Motor neuron (in vitro differentiated cells): ENCODE measurements around the gene ZYX. TPM values are rescaled to one million over a fixed set of nuclear protein-coding genes. Genes with fewer than 3 reads are reported as not detected.
"Not testable (repeated sequence)": the region's sequence is repeated elsewhere in the genome, so short reads cannot be mapped to it uniquely, and the experiment has no call there.

ENCODE experiments used
- ATAC-seq, 8 experiments: fragments of 200-7000 bp; cut with Tn5 transposase; replicated peaks in 6 of 8; 2 replicates each; pipeline ENCODE4 v1.8.0; 2021; ENCODE audit warnings: mild to moderate bottlenecking in 8 of 8, moderate library complexity in 8 of 8
- H3K27ac ChIP-seq, 2 donors: fragments of 250-450 bp; sonication (Bioruptor Pico); 2 replicates each; pipeline ENCODE4 v1.9.0; 2021; ENCODE audit warnings: antibody characterized with exemption in 2 of 2, mild to moderate bottlenecking in 2 of 2, moderate library complexity in 1 of 2
- H3K4me1 ChIP-seq, 2 donors: fragments of 250-450 bp; sonication (Bioruptor Pico); replicated peaks in 1 of 2; 2 replicates each; pipeline ENCODE4 v1.6.1; 2021; ENCODE audit warnings: antibody characterized with exemption in 2 of 2, mild to moderate bottlenecking in 2 of 2, moderate library complexity in 1 of 2
- H3K4me3 ChIP-seq, 5 donors: fragments of 250-450 bp; sonication (Bioruptor Pico); 2 replicates each; pipeline ENCODE4 v1.9.0; 2021; ENCODE audit warnings: antibody characterized with exemption in 5 of 5, mild to moderate bottlenecking in 5 of 5, moderate library complexity in 4 of 5
- WGBS, 10 experiments: fragments of 450-650 bp; shearing (Covaris generic); methylation state at CpG; one replicate each; pipeline ENCODE4 v1.0.0; 2022; 5-methylcytosine and 5-hydroxymethylcytosine counted together
- in situ Hi-C, 9 experiments: fragments of 400-800 bp; cut with MboI; loops; one replicate each; pipeline ENCODE4 v1.15.0; 2021; ENCODE audit warnings: low sequenced_read_pairs in 9 of 9, low pct_unique_long_range_greater_than_20kb in 2 of 9; ENCODE audit not compliant: unreplicated experiment in 9 of 9
- total RNA-seq, 8 experiments: library from RNA; unstranded; fragments of 300-600 nt; gene quantifications; 2 replicates each; pipeline versions ENCODE4 v1.2.3 to v1.2.4, GENCODE V29; 2022

Gene ZYX
- total RNA-seq, 8 experiments from 2014 or later: 15.5 to 110 (median 49.1) TPM

GRCh38 chr7:143419880-143420279 is 38.7 kb downstream of the ZYX start:
- WGBS, 10 experiments: 57 to 100% (median 84%) methylated on average over 3 to 4 of the region's 4 CpGs
- ATAC-seq: no peak
- in situ Hi-C loops: loop anchor here in 2 of 9 experiments (25.0 kb wide), 1 partner anchor 183 kb away; no protein-coding TSS in a partner anchor

GRCh38 chr7:143420624-143421023 is 39.5 kb downstream of the ZYX start:
- peaks cover 0 to 14% of the 10 kb centered on the region in 2 donors for H3K4me1 ChIP-seq
- in situ Hi-C loops: loop anchor here in 2 of 9 experiments (25.0 kb wide), 1 partner anchor 183 kb away; no protein-coding TSS in a partner anchor
- not testable (repeated sequence) for H3K4me3 ChIP-seq, ATAC-seq, H3K27ac ChIP-seq
- WGBS, 10 experiments: 33 to 100% (median 71%) methylated on average over 1 to 2 of the region's 3 CpGs; no CpG with 5 or more reads in 3 of the 10 experiments

More at GRCh38 chr7:143419880-143420279, 38.7 kb downstream of the ZYX start:
- peaks cover 0 to 17% of the 10 kb centered on the region in 2 donors for H3K4me1 ChIP-seq
- H3K27ac ChIP-seq: no peak overlapping the region
- no peak overlapping the region for H3K4me3 ChIP-seq

- WGBS, 10 experiments: 40 to 100% (median 86%) methylated on average over 1 to 2 of the region's 3 CpGs; no CpG with 5 or more reads in 4 of the 10 experiments
- Histone ChIP-seq H3K4me1 (no peaks in the 10 kb centered on the region), H3K4me3 (no peak overlapping the region), H3K27ac (no peak overlapping the region)
- ATAC-seq: no peak
- in situ Hi-C loops: loop anchor here in 2 of 9 experiments (25.0 kb wide), 1 partner anchor 185 kb away; no protein-coding TSS in a partner anchor
These were observed 40.9 kb downstream of the ZYX start for GRCh38 chr7:143422033-143422432.

- H3K27ac ChIP-seq, H3K4me3 ChIP-seq, H3K4me1 ChIP-seq, ATAC-seq: not testable (repeated sequence)
- 100% methylated on average over 2 of the region's 34 CpGs; no CpG with 5 or more reads in 9 of the 10 experiments for WGBS, 10 experiments
- in situ Hi-C loops: loop anchor here in 2 of 9 experiments (25.0 kb wide), 1 partner anchor 187 kb away; no protein-coding TSS in a partner anchor
These were observed 43.3 kb downstream of the ZYX start for GRCh38 chr7:143424476-143424875.

- in situ Hi-C loops: loop anchor here in 1 of 9 experiments (25.0 kb wide), 1 partner anchor 414 kb away; no protein-coding TSS in a partner anchor
- ATAC-seq: peak in 2 of 8 experiments; percentile 22 to 59
- Histone ChIP-seq H3K4me1 (no peaks in the 10 kb centered on the region), H3K4me3 (no peak overlapping the region), H3K27ac (no peak overlapping the region)
- 40 to 100% (median 95%) methylated on average over 1 to 2 of the region's 2 CpGs; no CpG with 5 or more reads in 2 of the 10 experiments for WGBS, 10 experiments
These were observed 45.5 kb downstream of the ZYX start for GRCh38 chr7:143426479-143427142.

- in situ Hi-C loops: loop anchor here in 1 of 9 experiments (25.0 kb wide), 1 partner anchor 418 kb away; no protein-coding TSS in a partner anchor
- ATAC-seq: no peak
- 21 to 100% (median 84%) methylated on average over 1 to 8 of the region's 10 CpGs; no CpG with 5 or more reads in 1 of the 10 experiments for WGBS, 10 experiments
- no peak overlapping the region for H3K4me3 ChIP-seq
- H3K4me1 ChIP-seq: no peaks in the 10 kb centered on the region
- H3K27ac ChIP-seq: no peak overlapping the region
These were observed 48.9 kb downstream of the ZYX start for GRCh38 chr7:143429770-143430698.

- ATAC-seq: no peak
- Histone ChIP-seq H3K4me3 (no peak overlapping the region), H3K27ac (no peak overlapping the region), H3K4me1 (peaks cover under 1 to 6% of the 10 kb centered on the region in 2 donors)
- in situ Hi-C loops: loop anchor here in 1 of 9 experiments (25.0 kb wide), 1 partner anchor 419 kb away; no protein-coding TSS in a partner anchor
- whole genome bisulfite sequencing, 10 experiments: 71 to 100% (median 93%) methylated on average over 1 to 2 of the region's 2 CpGs; no CpG with 5 or more reads in 1 of the 10 experiments
These were observed 50.0 kb downstream of the ZYX start for GRCh38 chr7:143431109-143431508.

- in situ Hi-C loops: loop anchor here in 1 of 9 experiments (25.0 kb wide), 1 partner anchor 421 kb away; no protein-coding TSS in a partner anchor
- H3K4me3 ChIP-seq: no peak overlapping the region
- no peak overlapping the region for H3K27ac ChIP-seq
- no peak for ATAC-seq
- peaks cover 11 to 17% of the 10 kb centered on the region in 2 donors for H3K4me1 ChIP-seq
- 60 to 100% (median 81%) methylated on average over 1 to 4 of the region's 4 CpGs; no CpG with 5 or more reads in 1 of the 10 experiments for WGBS, 10 experiments
These were observed 52.6 kb downstream of the ZYX start for GRCh38 chr7:143433759-143434158.

GRCh38 chr7:143434660-143435059 is 53.5 kb downstream of the ZYX start:
- Histone ChIP-seq H3K27ac (no peak overlapping the region), H3K4me1 (peaks cover 11 to 17% of the 10 kb centered on the region in 2 donors), H3K4me3 (no peak overlapping the region)
- WGBS, 10 experiments: 18 to 100% (median 90%) methylated on average over 1 to 8 of the region's 9 CpGs; no CpG with 5 or more reads in 3 of the 10 experiments
- ATAC-seq: peak in 3 of 8 experiments; percentile 27 to 59 (median 45)
- in situ Hi-C loops: loop anchor here in 1 of 9 experiments (25.0 kb wide), 1 partner anchor 422 kb away; no protein-coding TSS in a partner anchor

- 56 to 100% (median 85%) methylated on average over 1 to 2 of the region's 2 CpGs; no CpG with 5 or more reads in 4 of the 10 experiments for WGBS, 10 experiments
- in situ Hi-C loops: loop anchor here in 1 of 9 experiments (25.0 kb wide), 1 partner anchor 423 kb away; no protein-coding TSS in a partner anchor
- no peak for ATAC-seq
- Histone ChIP-seq H3K4me1 (peaks cover 11 to 17% of the 10 kb centered on the region in 2 donors), H3K4me3 (no peak overlapping the region), H3K27ac (no peak overlapping the region)
These were observed 54.1 kb downstream of the ZYX start for GRCh38 chr7:143435266-143435665.

GRCh38 chr7:143436325-143436946 is 55.3 kb downstream of the ZYX start:
- ATAC-seq: peak; percentile 50 to 87 (median 82)
- WGBS, 10 experiments: 0 to 40% (median 0%) methylated on average over 1 to 3 of the region's 3 CpGs; no CpG with 5 or more reads in 3 of the 10 experiments
- in situ Hi-C loops: loop anchor here in 1 of 9 experiments (25.0 kb wide), 1 partner anchor 424 kb away; no protein-coding TSS in a partner anchor
- Histone ChIP-seq H3K4me3 (no peak overlapping the region), H3K27ac (peak overlapping the region in 1 of 2 donors; percentile 58), H3K4me1 (peaks cover 11 to 17% of the 10 kb centered on the region in 2 donors)

- WGBS, 10 experiments: 20 to 100% (median 76%) methylated on average over 1 to 4 of the region's 4 CpGs; no CpG with 5 or more reads in 4 of the 10 experiments
These were observed 56.4 kb downstream of the ZYX start for GRCh38 chr7:143437578-143437977.

More at GRCh38 chr7:143437578-143437977, 56.4 kb downstream of the ZYX start:
- in situ Hi-C loops: loop anchor here in 1 of 9 experiments (25.0 kb wide), 1 partner anchor 425 kb away; no protein-coding TSS in a partner anchor
- Histone ChIP-seq H3K27ac (no peak overlapping the region), H3K4me3 (no peak overlapping the region), H3K4me1 (peaks cover 11 to 17% of the 10 kb centered on the region in 2 donors)
- no peak for ATAC-seq
